Measurements from ENCODE around the gene DLX3. TPM values are rescaled to one million over a fixed set of nuclear protein-coding genes. Genes with fewer than 3 reads are reported as not detected.

The DLX3 gene
- total and polyA plus RNA-seq, 4 donors: 0.17 to 1.3 (median 0.64) TPM

- peak; percentile 16 for ATAC-seq (ENCODE audit: insufficient read depth, low FRiP score)
- no peaks in the 10 kb centered on the region for H3K27me3 ChIP-seq (ENCODE audit: control insufficient read depth in 3 of 3, insufficient read depth in 3 of 3, low read length in 2 of 3)
- TF ChIP-seq, protein P1, sequence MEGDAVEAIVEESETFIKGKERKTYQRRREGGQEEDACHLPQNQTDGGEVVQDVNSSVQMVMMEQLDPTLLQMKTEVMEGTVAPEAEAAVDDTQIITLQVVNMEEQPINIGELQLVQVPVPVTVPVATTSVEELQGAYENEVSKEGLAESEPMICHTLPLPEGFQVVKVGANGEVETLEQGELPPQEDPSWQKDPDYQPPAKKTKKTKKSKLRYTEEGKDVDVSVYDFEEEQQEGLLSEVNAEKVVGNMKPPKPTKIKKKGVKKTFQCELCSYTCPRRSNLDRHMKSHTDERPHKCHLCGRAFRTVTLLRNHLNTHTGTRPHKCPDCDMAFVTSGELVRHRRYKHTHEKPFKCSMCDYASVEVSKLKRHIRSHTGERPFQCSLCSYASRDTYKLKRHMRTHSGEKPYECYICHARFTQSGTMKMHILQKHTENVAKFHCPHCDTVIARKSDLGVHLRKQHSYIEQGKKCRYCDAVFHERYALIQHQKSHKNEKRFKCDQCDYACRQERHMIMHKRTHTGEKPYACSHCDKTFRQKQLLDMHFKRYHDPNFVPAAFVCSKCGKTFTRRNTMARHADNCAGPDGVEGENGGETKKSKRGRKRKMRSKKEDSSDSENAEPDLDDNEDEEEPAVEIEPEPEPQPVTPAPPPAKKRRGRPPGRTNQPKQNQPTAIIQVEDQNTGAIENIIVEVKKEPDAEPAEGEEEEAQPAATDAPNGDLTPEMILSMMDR (IDR thresholded peaks at IDR 0.05; ENCODE audit: control extremely low read depth, extremely low read depth): no peak
- peaks cover 0 to 53% (median 35%) of the 10 kb centered on the region in 5 donors for H3K4me1 ChIP-seq (ENCODE audit: control insufficient read depth in 5 of 5, insufficient read depth in 5 of 5, low read length in 5 of 5)
- H3K27ac ChIP-seq (ENCODE audit: low read depth in 1 of 2, low read length in 1 of 2): peak overlapping the region in 1 of 2 donors; percentile 88
- no peak overlapping the region for H3K4me3 ChIP-seq
- no peaks in the 10 kb centered on the region for H3K36me3 ChIP-seq (ENCODE audit: control insufficient read depth in 4 of 4, insufficient read depth in 4 of 4, low read length in 4 of 4)
- H3K9ac ChIP-seq (ENCODE audit: insufficient read depth in 1 of 2, low read length in 2 of 2): peak overlapping the region in 1 of 2 donors; percentile 13
- WGBS, 2 donors: 72 to 81% methylated on average over 16 of the region's 16 CpGs
- peak; percentile 33 to 54 (median 52) for DNase-seq
- no peaks in the 10 kb centered on the region for H3K9me3 ChIP-seq (ENCODE audit: control insufficient read depth in 4 of 4, insufficient read depth in 3 of 4, low read length in 3 of 4)
Measured at GRCh38 chr17:50034498-50035364, 39.7 kb upstream of the DLX3 start.

GRCh38 chr17:50033316-50033715, 38.3 kb upstream of the DLX3 start:
- no peak for ATAC-seq (ENCODE audit: insufficient read depth, low FRiP score)
- peak overlapping the region in 1 of 2 donors; percentile 20 for H3K27ac ChIP-seq (ENCODE audit: low read depth in 1 of 2, low read length in 1 of 2)
- no peaks in the 10 kb centered on the region for H3K9me3 ChIP-seq (ENCODE audit: control insufficient read depth in 4 of 4, insufficient read depth in 3 of 4, low read length in 3 of 4)

GRCh38 chr17:50029185-50029584, 34.2 kb upstream of the DLX3 start:
- H3K9ac ChIP-seq (ENCODE audit: insufficient read depth in 1 of 2, low read length in 2 of 2): no peak overlapping the region
- H3K27me3 ChIP-seq (ENCODE audit: control insufficient read depth in 3 of 3, insufficient read depth in 3 of 3, low read length in 2 of 3): no peaks in the 10 kb centered on the region
- DNase-seq: no peak
- TF ChIP-seq, protein P1 (IDR thresholded peaks at IDR 0.05; ENCODE audit: control extremely low read depth, extremely low read depth): no peak
- peak overlapping the region in 1 of 2 donors; percentile 4 for H3K27ac ChIP-seq (ENCODE audit: low read depth in 1 of 2, low read length in 1 of 2)
- no peak for ATAC-seq (ENCODE audit: insufficient read depth, low FRiP score)
- WGBS, 2 donors: 87 to 96% methylated on average over 7 of the region's 7 CpGs
- no peaks in the 10 kb centered on the region for H3K36me3 ChIP-seq (ENCODE audit: control insufficient read depth in 4 of 4, insufficient read depth in 4 of 4, low read length in 4 of 4)
- H3K4me3 ChIP-seq: no peak overlapping the region
- no peaks in the 10 kb centered on the region for H3K9me3 ChIP-seq (ENCODE audit: control insufficient read depth in 4 of 4, insufficient read depth in 3 of 4, low read length in 3 of 4)
- H3K4me1 ChIP-seq (ENCODE audit: control insufficient read depth in 5 of 5, insufficient read depth in 5 of 5, low read length in 5 of 5): peaks cover 0 to 27% (median 16%) of the 10 kb centered on the region in 5 donors

More at GRCh38 chr17:50033316-50033715, 38.3 kb upstream of the DLX3 start:
- TF ChIP-seq, protein P1 (IDR thresholded peaks at IDR 0.05; ENCODE audit: control extremely low read depth, extremely low read depth): no peak
- Histone ChIP-seq H3K27me3 (ENCODE audit: control insufficient read depth in 3 of 3, insufficient read depth in 3 of 3, low read length in 2 of 3) (no peaks in the 10 kb centered on the region), H3K4me3 (no peak overlapping the region), H3K4me1 (ENCODE audit: control insufficient read depth in 5 of 5, insufficient read depth in 5 of 5, low read length in 5 of 5) (peaks cover 0 to 52% (median 35%) of the 10 kb centered on the region in 5 donors), H3K9ac (ENCODE audit: insufficient read depth in 1 of 2, low read length in 2 of 2) (no peak overlapping the region), H3K36me3 (ENCODE audit: control insufficient read depth in 4 of 4, insufficient read depth in 4 of 4, low read length in 4 of 4) (no peaks in the 10 kb centered on the region)
- DNase-seq: peak; percentile 46 to 86 (median 75)
- WGBS, 2 donors: 80 to 85% methylated on average over 6 of the region's 6 CpGs
